ENCODE results near the gene CSDE1.

GRCh38 chr1:114718661-114719423 lies 38.9 kb downstream of the CSDE1 start:
- TF ChIP-seq POLR2A (IDR thresholded peaks at IDR 0.05) (no peak), CTCF (IDR thresholded peaks at IDR 0.05) (no peak)

Measured in heart left ventricle (tissue), 13 donors.